HEK293 (cell line): ENCODE measurements around the gene DHX57.

Source experiments
- BCL6B ChIP-seq: fragments of 450-650 bp; formaldehyde crosslinking; IDR thresholded peaks from 2 replicates; pipeline ENCODE4 v1.5.1; 2017; ENCODE audit warnings: missing biosample characterization, missing genetic modification characterization
- KLF1 ChIP-seq: fragments of 450-650 bp; formaldehyde crosslinking; IDR thresholded peaks from 2 replicates; pipeline ENCODE4 v1.5.1; 2016; ENCODE audit warnings: missing biosample characterization, missing genetic modification characterization
- KLF10 ChIP-seq: fragments of 450-650 bp; IDR thresholded peaks from 2 replicates; pipeline ENCODE4 v1.5.1; 2018; ENCODE audit warnings: missing biosample characterization, mild to moderate bottlenecking, missing genetic modification characterization
- KLF17 ChIP-seq: fragments of 450-650 bp; formaldehyde crosslinking; IDR thresholded peaks from 2 replicates; pipeline ENCODE4 v1.5.1; 2016; ENCODE audit warnings: missing biosample characterization, missing genetic modification characterization
- PBX3 ChIP-seq: sonication (generic); formaldehyde crosslinking; IDR thresholded peaks from 2 replicates; pipeline ENCODE4 v1.8.1; 2022; ENCODE audit warnings: mild to moderate bottlenecking, moderate library complexity, missing genetic modification reagents
- SALL2 ChIP-seq: fragments of 450-650 bp; formaldehyde crosslinking; IDR thresholded peaks from 2 replicates; pipeline ENCODE4 v1.5.0; 2017; ENCODE audit warnings: missing biosample characterization, mild to moderate bottlenecking, missing genetic modification characterization, borderline replicate concordance
- SETDB1 ChIP-seq: IDR thresholded peaks from one replicate; pipeline ENCODE4 v1.6.1; 2017; ENCODE audit warnings: mild to moderate bottlenecking, low read length, moderate library complexity, mixed read lengths; ENCODE audit not compliant: insufficient read length
- SP3 ChIP-seq: fragments of 450-650 bp; formaldehyde crosslinking; IDR thresholded peaks from 2 replicates; pipeline ENCODE4 v1.5.1; 2016; ENCODE audit warnings: missing biosample characterization, missing genetic modification characterization
- ZBTB21 ChIP-seq: fragments of 450-650 bp; formaldehyde crosslinking; IDR thresholded peaks from 2 replicates; pipeline ENCODE4 v1.5.1; 2017; ENCODE audit warnings: missing biosample characterization, missing genetic modification characterization
- ZNF112 ChIP-seq: fragments of 450-650 bp; formaldehyde crosslinking; IDR thresholded peaks from 2 replicates; pipeline ENCODE4 v1.5.0; 2017; ENCODE audit warnings: missing biosample characterization, missing genetic modification characterization
- ZNF148 ChIP-seq: fragments of 450-650 bp; formaldehyde crosslinking; IDR thresholded peaks from 2 replicates; pipeline ENCODE4 v1.5.0; 2017; ENCODE audit warnings: missing biosample characterization, missing genetic modification characterization, borderline replicate concordance
- ZNF155 ChIP-seq: fragments of 450-650 bp; formaldehyde crosslinking; IDR thresholded peaks from 2 replicates; pipeline ENCODE4 v1.5.1; 2016; ENCODE audit warnings: missing biosample characterization, missing genetic modification characterization
- ZNF211 ChIP-seq: fragments of 450-650 bp; formaldehyde crosslinking; IDR thresholded peaks from 2 replicates; pipeline ENCODE4 v1.5.1; 2016; ENCODE audit warnings: low read depth, missing biosample characterization, missing genetic modification characterization
- ZNF223 ChIP-seq: fragments of 450-650 bp; formaldehyde crosslinking; IDR thresholded peaks from 2 replicates; pipeline ENCODE4 v1.5.1; 2016; ENCODE audit warnings: missing biosample characterization, missing genetic modification characterization
- ZNF362 ChIP-seq: fragments of 450-650 bp; formaldehyde crosslinking; IDR thresholded peaks from 2 replicates; pipeline ENCODE4 v1.5.1; 2016; ENCODE audit warnings: missing biosample characterization, missing genetic modification characterization
- ZNF404 ChIP-seq: fragments of 450-650 bp; formaldehyde crosslinking; IDR thresholded peaks from 2 replicates; pipeline ENCODE4 v1.5.1; 2017; ENCODE audit warnings: missing biosample characterization, missing genetic modification characterization
- ZNF423 ChIP-seq: fragments of 450-650 bp; formaldehyde crosslinking; IDR thresholded peaks from 2 replicates; pipeline ENCODE4 v1.5.1; 2016; ENCODE audit warnings: missing biosample characterization, missing genetic modification characterization
- ZNF449 ChIP-seq: fragments of 450-650 bp; formaldehyde crosslinking; IDR thresholded peaks from 2 replicates; pipeline ENCODE4 v1.5.1; 2017; ENCODE audit warnings: missing biosample characterization, mild to moderate bottlenecking, missing genetic modification characterization, moderate library complexity
- ZNF555 ChIP-seq: fragments of 450-650 bp; formaldehyde crosslinking; conservative IDR thresholded peaks from 2 replicates; pipeline ENCODE4 v1.5.1; 2017; ENCODE audit warnings: missing biosample characterization, mild to moderate bottlenecking, missing genetic modification characterization, inconsistent platforms
- ZNF558 ChIP-seq: fragments of 450-650 bp; formaldehyde crosslinking; IDR thresholded peaks from 2 replicates; pipeline ENCODE4 v1.5.1; 2016; ENCODE audit warnings: missing biosample characterization, missing genetic modification characterization
- ZNF621 ChIP-seq: fragments of 450-650 bp; formaldehyde crosslinking; IDR thresholded peaks from 2 replicates; pipeline ENCODE4 v1.5.1; 2017; ENCODE audit warnings: missing biosample characterization, missing genetic modification characterization
- ZNF623 ChIP-seq: fragments of 450-650 bp; formaldehyde crosslinking; IDR thresholded peaks from 2 replicates; pipeline ENCODE4 v1.5.1; 2016; ENCODE audit warnings: missing biosample characterization, missing genetic modification characterization
- ZNF639 ChIP-seq: fragments of 450-650 bp; formaldehyde crosslinking; IDR thresholded peaks from 2 replicates; pipeline ENCODE4 v1.5.1; 2016; ENCODE audit warnings: missing biosample characterization, missing genetic modification characterization
- ZNF677 ChIP-seq: fragments of 450-650 bp; IDR thresholded peaks from 2 replicates; pipeline ENCODE4 v1.5.0; 2018; ENCODE audit warnings: missing biosample characterization, mild to moderate bottlenecking, missing genetic modification characterization, moderate library complexity
- ZNF777 ChIP-seq: fragments of 450-650 bp; formaldehyde crosslinking; IDR thresholded peaks from 2 replicates; pipeline ENCODE4 v1.5.1; 2017; ENCODE audit warnings: missing biosample characterization, missing genetic modification characterization, borderline replicate concordance
- ZNF791 ChIP-seq: fragments of 450-650 bp; formaldehyde crosslinking; IDR thresholded peaks from 2 replicates; pipeline ENCODE4 v1.5.1; 2016; ENCODE audit warnings: missing biosample characterization, missing genetic modification characterization
- ZSCAN30 ChIP-seq: fragments of 450-650 bp; IDR thresholded peaks from 2 replicates; pipeline ENCODE4 v1.5.1; 2018; ENCODE audit warnings: missing biosample characterization, mild to moderate bottlenecking, missing genetic modification characterization, moderate library complexity

The DHX57 gene

GRCh38 chr2:38750891-38751595 is 124.7 kb downstream of the DHX57 start, which contains the start of gene SRSF7 (continued):
- TF ChIP-seq KLF1 (tag by site-specific recombination) (peak; percentile 64), ZNF404 (tag by site-specific recombination) (no peak), ZNF558 (tag by site-specific recombination) (no peak), PBX3 (CRISPR knock-in tag) (peak; percentile 40; the same call in 1 of the 2 replicates), ZNF623 (tag by site-specific recombination) (peak; percentile 26; the same call in 1 of the 2 replicates), ZNF211 (tag by site-specific recombination) (no peak), SALL2 (tag by site-specific recombination) (no peak), ZNF223 (tag by site-specific recombination) (no peak), ZNF555 (no peak), ZNF777 (tag by site-specific recombination) (peak; percentile 74; the same call in 1 of the 2 replicates), ZNF791 (tag by site-specific recombination) (no peak), SP3 (tag by site-specific recombination) (peak; percentile 86), BCL6B (tag by site-specific recombination) (0 out of 2 replicates have a peak, but pooled peaks have one; percentile 7), ZNF423 (tag by site-specific recombination) (no peak), ZNF155 (tag by site-specific recombination) (no peak), ZNF362 (tag by site-specific recombination) (no peak), ZNF639 (peak; percentile 76), ZNF148 (tag by site-specific recombination) (peak; percentile 92; the same call in 1 of the 2 replicates), ZNF112 (no peak), ZNF449 (tag by site-specific recombination) (peak; percentile 26; the same call in 1 of the 2 replicates), KLF17 (tag by site-specific recombination) (peak; percentile 92), ZNF621 (no peak), ZBTB21 (tag by site-specific recombination) (peak; percentile 61; the same call in 1 of the 2 replicates), ZSCAN30 (peak; percentile 71; the same call in 1 of the 2 replicates), ZNF677 (tag by site-specific recombination) (no peak), SETDB1 (no peak), KLF10 (no peak)
